AG09319 (cell line): ENCODE results near the gene CACNA2D1.
"Not testable (repeated sequence)": the region's sequence is repeated elsewhere in the genome, so short reads cannot be mapped to it uniquely, and the experiment has no call there.

ENCODE experiments used
- DNase-seq: peaks from one replicate; pipeline ENCODE4 v3.0.0-alpha.2; 2010; ENCODE audit warnings: low read depth; ENCODE audit errors: extremely low read depth
- TF ChIP-seq, protein P1 (sequence below): IDR thresholded peaks from 2 replicates; pipeline ENCODE4 v1.5.1; 2011; ENCODE audit warnings: low read depth, mild to moderate bottlenecking, inconsistent platforms, low read length, moderate library complexity

CACNA2D1 gene

DNA sequence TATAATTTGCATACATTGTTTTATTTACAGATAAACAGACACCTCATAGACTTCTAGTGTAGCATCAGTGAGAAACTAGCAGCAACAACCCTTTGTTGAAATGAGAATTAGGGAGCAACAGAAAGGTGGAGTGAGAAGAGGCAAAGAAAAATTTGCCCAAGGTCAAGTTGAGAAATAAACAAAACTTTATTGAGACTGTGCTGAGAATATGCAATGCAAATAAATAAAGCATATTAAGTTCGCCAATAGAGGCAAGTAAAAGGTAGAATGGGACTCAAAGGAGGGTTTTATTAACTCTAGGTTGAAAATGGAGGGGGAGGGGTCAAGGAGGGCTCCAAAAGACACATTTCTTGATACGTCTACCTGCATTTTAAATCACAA, 49.7 kb downstream of the CACNA2D1 start:
- TF ChIP-seq, protein P1, sequence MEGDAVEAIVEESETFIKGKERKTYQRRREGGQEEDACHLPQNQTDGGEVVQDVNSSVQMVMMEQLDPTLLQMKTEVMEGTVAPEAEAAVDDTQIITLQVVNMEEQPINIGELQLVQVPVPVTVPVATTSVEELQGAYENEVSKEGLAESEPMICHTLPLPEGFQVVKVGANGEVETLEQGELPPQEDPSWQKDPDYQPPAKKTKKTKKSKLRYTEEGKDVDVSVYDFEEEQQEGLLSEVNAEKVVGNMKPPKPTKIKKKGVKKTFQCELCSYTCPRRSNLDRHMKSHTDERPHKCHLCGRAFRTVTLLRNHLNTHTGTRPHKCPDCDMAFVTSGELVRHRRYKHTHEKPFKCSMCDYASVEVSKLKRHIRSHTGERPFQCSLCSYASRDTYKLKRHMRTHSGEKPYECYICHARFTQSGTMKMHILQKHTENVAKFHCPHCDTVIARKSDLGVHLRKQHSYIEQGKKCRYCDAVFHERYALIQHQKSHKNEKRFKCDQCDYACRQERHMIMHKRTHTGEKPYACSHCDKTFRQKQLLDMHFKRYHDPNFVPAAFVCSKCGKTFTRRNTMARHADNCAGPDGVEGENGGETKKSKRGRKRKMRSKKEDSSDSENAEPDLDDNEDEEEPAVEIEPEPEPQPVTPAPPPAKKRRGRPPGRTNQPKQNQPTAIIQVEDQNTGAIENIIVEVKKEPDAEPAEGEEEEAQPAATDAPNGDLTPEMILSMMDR: no peak

DNA sequence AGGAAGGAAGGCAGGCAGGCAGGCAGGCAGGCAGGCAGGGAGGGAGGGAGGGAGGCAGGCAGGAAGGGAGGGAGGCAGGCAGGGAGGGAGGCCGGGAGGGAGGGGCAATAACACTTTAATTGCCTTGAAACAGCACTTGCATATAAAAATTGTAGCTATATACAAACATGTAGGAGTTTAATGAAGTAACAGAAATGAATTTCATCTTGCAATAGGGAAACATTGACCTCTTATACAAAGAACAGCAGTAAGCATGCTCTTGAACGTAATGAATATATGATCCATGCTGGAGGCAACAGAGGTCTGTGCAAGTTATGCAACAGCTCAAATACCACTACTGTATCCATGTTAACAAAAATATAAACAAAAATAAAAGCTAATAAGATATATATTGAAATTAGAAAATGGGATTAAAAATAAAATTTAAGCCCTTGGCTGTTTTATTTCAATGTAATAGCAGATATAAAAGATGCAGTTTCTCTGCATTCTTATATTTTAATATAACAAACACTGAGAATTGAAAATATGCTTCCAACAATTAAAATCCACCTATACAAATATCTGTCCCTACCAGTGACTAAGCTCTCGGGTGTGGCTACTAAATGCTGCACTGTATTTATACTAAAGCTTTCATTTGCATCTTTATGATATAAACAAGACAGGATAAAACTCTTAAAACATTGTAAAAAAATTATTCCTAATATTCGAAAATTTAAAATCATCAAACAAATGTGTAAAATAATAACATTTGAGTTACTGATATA, 50.3 kb downstream of the CACNA2D1 start:
- DNase-seq: no peak
- TF ChIP-seq, protein P1: no peak

More for the DNA sequence above, 49.7 kb downstream of the CACNA2D1 start:
- DNase-seq: no peak

DNA sequence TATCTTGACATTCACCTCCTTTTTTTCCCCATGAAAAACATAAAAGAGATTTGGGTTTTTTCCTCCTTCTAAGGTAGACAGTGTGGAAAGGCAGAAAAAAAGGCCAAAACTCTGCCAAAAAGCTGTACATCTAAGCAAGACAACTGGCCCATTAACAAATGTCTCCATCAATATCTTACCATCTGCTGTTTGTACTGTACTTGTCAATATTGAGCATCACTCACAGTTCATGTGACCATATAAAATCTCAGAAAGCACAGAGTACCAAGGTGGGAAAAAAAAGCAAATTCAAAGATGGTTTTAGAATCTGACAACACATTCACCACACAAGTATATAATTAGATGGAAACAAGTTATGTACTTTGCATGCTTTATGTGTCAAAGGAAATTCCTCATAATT, 52.6 kb downstream of the CACNA2D1 start:
- TF ChIP-seq, protein P1: no peak
- no peak for DNase-seq

DNA sequence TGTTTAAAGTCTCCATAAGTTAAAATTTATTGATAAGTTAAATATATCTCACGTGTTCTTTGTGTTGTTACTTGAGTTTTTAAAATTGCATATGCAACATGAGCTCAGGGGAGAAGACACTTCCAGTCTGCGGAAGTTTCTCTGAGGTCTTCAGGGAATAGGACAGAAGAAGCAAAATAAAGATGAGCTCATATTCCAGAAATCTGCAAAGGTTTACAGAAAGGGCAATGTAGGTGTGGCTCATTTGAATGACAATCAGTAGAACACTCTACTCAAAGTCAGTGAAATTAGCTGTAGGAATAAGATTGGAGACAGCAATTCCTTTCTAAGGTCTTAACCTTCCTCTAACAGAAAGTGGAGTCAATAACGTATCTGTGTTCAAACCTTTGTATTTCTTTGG, 53.7 kb downstream of the CACNA2D1 start:
- no peak for DNase-seq
- TF ChIP-seq, protein P1: no peak

DNA sequence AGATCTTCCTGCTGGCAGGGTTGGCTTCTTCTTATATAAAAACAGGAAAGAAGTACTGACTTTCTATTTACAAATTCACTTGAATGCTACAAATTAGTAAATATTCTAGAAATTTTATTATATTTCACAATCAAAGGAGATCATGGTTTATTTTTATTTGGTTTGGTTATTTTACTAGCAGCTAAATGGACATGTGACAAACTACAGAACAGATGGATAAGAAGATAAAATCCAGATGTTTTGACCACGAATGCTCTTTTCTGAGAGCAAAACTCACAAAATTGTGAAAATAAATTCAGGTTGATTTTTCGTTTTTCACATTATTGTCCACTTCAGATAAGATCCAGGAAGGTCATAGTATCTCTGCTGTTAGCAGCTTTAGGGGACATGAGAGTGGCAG, 55.4 kb downstream of the CACNA2D1 start:
- TF ChIP-seq, protein P1: no peak
- DNase-seq: no peak

DNA sequence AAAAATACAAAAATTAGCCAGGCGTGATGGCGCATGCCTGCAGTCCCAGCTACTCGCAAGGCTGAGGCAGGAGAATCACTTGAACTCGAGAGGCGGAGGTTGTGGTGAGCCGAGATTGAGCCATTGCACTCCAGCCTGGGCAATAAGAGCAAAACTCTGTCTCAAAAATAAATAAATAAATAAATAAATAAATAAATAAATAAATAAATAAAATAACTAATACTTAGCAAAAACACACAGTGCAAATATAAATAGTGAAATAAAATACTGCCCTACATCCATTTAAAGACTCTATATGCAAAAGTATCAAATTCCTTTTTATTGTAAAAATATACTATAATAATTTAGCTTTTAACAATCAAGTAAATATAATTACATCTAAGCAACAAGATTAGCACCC, 57.0 kb downstream of the CACNA2D1 start:
- not testable (repeated sequence) for DNase-seq

DNA sequence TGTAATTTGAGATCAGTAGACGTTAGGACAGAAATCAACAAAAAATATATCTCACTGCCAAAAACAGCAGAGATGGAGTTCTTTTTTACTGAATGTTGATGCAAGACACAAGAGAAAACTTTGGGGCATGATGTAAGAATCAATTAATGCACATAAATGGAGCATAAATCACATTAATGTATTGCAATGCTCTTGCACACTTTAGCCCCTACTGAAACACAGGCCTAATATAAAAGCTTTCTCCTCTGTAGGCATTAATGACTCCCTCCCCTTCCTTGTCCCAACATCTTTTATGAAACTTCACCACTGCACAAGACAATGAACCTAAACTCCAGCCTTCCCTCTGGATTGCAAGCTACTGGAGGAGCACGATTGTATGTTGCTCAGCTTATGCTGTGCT, 58.8 kb downstream of the CACNA2D1 start:
- DNase-seq: no peak
- TF ChIP-seq, protein P1: no peak

DNA sequence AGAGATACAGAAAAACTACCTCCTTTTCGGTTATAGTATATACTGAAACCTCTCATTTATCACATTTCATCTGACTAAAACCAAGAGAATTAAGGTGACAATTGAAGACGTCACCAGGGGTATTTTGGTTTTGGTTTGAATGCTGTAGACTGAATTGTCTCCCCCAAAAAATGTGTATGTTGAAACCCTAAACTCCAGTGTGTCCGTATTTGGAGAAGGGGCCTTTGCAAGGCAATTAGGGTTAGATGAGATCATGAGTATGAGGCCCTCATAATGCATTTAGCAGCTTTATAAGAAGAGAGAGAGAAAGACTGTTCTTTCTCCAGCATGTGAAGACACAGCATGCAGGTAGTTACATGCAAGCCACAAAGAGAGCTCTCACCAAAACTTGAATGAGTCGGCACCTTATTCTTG, 59.5 kb downstream of the CACNA2D1 start:
- TF ChIP-seq, protein P1: no peak
- no peak for DNase-seq
